Measurements from ENCODE around the gene ABI1.
A peak's percentile ranks its signal among the peaks of the same experiment; 100 is the strongest.

The ABI1 gene

GRCh38 chr10:26860102-26860442 lies 686 bp downstream of the ABI1 start (continued):
- TF ChIP-seq ZXDB (tag by site-specific recombination; IDR thresholded peaks at IDR 0.05): no peak
- no peak for TF ChIP-seq ZNF776 (tag by site-specific recombination; IDR thresholded peaks at IDR 0.05; ENCODE audit: borderline replicate concordance)
- TF ChIP-seq ZFP3 (tag by site-specific recombination; IDR thresholded peaks at IDR 0.05; ENCODE audit: low read depth): no peak
- TF ChIP-seq, protein P1, sequence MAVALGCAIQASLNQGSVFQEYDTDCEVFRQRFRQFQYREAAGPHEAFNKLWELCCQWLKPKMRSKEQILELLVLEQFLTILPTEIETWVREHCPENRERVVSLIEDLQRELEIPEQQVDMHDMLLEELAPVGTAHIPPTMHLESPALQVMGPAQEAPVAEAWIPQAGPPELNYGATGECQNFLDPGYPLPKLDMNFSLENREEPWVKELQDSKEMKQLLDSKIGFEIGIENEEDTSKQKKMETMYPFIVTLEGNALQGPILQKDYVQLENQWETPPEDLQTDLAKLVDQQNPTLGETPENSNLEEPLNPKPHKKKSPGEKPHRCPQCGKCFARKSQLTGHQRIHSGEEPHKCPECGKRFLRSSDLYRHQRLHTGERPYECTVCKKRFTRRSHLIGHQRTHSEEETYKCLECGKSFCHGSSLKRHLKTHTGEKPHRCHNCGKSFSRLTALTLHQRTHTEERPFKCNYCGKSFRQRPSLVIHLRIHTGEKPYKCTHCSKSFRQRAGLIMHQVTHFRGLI (tag by site-specific recombination; IDR thresholded peaks at IDR 0.05): no peak
- TF ChIP-seq, protein P2, sequence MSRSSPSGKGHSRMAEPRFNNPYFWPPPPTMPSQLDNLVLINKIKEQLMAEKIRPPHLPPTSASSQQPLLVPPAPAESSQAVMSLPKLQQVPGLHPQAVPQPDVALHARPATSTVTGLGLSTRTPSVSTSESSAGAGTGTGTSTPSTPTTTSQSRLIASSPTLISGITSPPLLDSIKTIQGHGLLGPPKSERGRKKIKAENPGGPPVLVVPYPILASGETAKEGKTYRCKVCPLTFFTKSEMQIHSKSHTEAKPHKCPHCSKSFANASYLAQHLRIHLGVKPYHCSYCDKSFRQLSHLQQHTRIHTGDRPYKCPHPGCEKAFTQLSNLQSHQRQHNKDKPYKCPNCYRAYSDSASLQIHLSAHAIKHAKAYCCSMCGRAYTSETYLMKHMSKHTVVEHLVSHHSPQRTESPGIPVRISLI (tag by site-specific recombination; IDR thresholded peaks at IDR 0.05): no peak; the same call in 1 of the 2 replicates
- no peak for TF ChIP-seq ZNF624 (tag by site-specific recombination; IDR thresholded peaks at IDR 0.05)
- TF ChIP-seq ZNF530 (tag by site-specific recombination; IDR thresholded peaks at IDR 0.05; ENCODE audit: low read depth): no peak
- TF ChIP-seq OSR2 (tag by site-specific recombination; IDR thresholded peaks at IDR 0.05): no peak
- no peak for TF ChIP-seq ZNF10 (tag by site-specific recombination; IDR thresholded peaks at IDR 0.05)
- TF ChIP-seq GLI4 (tag by site-specific recombination; IDR thresholded peaks at IDR 0.05): no peak
- TF ChIP-seq KLF7 (tag by site-specific recombination; IDR thresholded peaks at IDR 0.05; ENCODE audit: borderline replicate concordance): 0 out of 2 replicates have a peak, but pooled peaks have one; percentile 44
- TF ChIP-seq ZNF785 (tag by site-specific recombination; IDR thresholded peaks at IDR 0.05): no peak
- TF ChIP-seq ZNF2 (tag by site-specific recombination; IDR thresholded peaks at IDR 0.05): no peak
- TF ChIP-seq ZNF184 (tag by site-specific recombination; IDR thresholded peaks at IDR 0.05): no peak
- no peak for TF ChIP-seq ZNF175 (tag by site-specific recombination; IDR thresholded peaks at IDR 0.05)
- TF ChIP-seq ZNF302 (tag by site-specific recombination; IDR thresholded peaks at IDR 0.05; ENCODE audit: low read depth): no peak
- TF ChIP-seq ZNF623 (tag by site-specific recombination; IDR thresholded peaks at IDR 0.05): no peak
- no peak for TF ChIP-seq ZNF324 (tag by site-specific recombination; IDR thresholded peaks at IDR 0.05)
- no peak for TF ChIP-seq ZBTB17 (tag by site-specific recombination; IDR thresholded peaks at IDR 0.05)
- TF ChIP-seq ZNF394 (tag by site-specific recombination; IDR thresholded peaks at IDR 0.05; ENCODE audit: borderline replicate concordance): no peak
- TF ChIP-seq ZNF416 (tag by site-specific recombination; IDR thresholded peaks at IDR 0.05): no peak
- TF ChIP-seq ZNF585B (tag by site-specific recombination; IDR thresholded peaks at IDR 0.05): no peak
- TF ChIP-seq IKZF3 (tag by site-specific recombination; IDR thresholded peaks at IDR 0.05): peak; percentile 72
- no peak for TF ChIP-seq ZNF155 (tag by site-specific recombination; IDR thresholded peaks at IDR 0.05)
- TF ChIP-seq SCRT2 (tag by site-specific recombination; IDR thresholded peaks at IDR 0.05): no peak
- TF ChIP-seq, protein P3, sequence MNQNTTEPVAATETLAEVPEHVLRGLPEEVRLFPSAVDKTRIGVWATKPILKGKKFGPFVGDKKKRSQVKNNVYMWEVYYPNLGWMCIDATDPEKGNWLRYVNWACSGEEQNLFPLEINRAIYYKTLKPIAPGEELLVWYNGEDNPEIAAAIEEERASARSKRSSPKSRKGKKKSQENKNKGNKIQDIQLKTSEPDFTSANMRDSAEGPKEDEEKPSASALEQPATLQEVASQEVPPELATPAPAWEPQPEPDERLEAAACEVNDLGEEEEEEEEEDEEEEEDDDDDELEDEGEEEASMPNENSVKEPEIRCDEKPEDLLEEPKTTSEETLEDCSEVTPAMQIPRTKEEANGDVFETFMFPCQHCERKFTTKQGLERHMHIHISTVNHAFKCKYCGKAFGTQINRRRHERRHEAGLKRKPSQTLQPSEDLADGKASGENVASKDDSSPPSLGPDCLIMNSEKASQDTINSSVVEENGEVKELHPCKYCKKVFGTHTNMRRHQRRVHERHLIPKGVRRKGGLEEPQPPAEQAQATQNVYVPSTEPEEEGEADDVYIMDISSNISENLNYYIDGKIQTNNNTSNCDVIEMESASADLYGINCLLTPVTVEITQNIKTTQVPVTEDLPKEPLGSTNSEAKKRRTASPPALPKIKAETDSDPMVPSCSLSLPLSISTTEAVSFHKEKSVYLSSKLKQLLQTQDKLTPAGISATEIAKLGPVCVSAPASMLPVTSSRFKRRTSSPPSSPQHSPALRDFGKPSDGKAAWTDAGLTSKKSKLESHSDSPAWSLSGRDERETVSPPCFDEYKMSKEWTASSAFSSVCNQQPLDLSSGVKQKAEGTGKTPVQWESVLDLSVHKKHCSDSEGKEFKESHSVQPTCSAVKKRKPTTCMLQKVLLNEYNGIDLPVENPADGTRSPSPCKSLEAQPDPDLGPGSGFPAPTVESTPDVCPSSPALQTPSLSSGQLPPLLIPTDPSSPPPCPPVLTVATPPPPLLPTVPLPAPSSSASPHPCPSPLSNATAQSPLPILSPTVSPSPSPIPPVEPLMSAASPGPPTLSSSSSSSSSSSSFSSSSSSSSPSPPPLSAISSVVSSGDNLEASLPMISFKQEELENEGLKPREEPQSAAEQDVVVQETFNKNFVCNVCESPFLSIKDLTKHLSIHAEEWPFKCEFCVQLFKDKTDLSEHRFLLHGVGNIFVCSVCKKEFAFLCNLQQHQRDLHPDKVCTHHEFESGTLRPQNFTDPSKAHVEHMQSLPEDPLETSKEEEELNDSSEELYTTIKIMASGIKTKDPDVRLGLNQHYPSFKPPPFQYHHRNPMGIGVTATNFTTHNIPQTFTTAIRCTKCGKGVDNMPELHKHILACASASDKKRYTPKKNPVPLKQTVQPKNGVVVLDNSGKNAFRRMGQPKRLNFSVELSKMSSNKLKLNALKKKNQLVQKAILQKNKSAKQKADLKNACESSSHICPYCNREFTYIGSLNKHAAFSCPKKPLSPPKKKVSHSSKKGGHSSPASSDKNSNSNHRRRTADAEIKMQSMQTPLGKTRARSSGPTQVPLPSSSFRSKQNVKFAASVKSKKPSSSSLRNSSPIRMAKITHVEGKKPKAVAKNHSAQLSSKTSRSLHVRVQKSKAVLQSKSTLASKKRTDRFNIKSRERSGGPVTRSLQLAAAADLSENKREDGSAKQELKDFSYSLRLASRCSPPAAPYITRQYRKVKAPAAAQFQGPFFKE (tag by site-specific recombination; IDR thresholded peaks at IDR 0.05; ENCODE audit: borderline replicate concordance): no peak
- TF ChIP-seq, protein P4, sequence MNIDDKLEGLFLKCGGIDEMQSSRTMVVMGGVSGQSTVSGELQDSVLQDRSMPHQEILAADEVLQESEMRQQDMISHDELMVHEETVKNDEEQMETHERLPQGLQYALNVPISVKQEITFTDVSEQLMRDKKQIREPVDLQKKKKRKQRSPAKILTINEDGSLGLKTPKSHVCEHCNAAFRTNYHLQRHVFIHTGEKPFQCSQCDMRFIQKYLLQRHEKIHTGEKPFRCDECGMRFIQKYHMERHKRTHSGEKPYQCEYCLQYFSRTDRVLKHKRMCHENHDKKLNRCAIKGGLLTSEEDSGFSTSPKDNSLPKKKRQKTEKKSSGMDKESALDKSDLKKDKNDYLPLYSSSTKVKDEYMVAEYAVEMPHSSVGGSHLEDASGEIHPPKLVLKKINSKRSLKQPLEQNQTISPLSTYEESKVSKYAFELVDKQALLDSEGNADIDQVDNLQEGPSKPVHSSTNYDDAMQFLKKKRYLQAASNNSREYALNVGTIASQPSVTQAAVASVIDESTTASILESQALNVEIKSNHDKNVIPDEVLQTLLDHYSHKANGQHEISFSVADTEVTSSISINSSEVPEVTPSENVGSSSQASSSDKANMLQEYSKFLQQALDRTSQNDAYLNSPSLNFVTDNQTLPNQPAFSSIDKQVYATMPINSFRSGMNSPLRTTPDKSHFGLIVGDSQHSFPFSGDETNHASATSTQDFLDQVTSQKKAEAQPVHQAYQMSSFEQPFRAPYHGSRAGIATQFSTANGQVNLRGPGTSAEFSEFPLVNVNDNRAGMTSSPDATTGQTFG (tag by site-specific recombination; IDR thresholded peaks at IDR 0.05; ENCODE audit: borderline replicate concordance): no peak
- TF ChIP-seq ZNF202 (tag by site-specific recombination; IDR thresholded peaks at IDR 0.05; ENCODE audit: borderline replicate concordance): peak; percentile 65; the same call in 1 of the 2 replicates
- TF ChIP-seq KLF16 (tag by site-specific recombination; IDR thresholded peaks at IDR 0.05): peak; percentile 59; the same call in 1 of the 2 replicates
- no peak for TF ChIP-seq MEIS1 (CRISPR knock-in tag; IDR thresholded peaks at IDR 0.05; ENCODE audit: borderline replicate concordance)
- TF ChIP-seq ZNF138 (tag by site-specific recombination; IDR thresholded peaks at IDR 0.05; ENCODE audit: borderline replicate concordance): no peak
- no peak for TF ChIP-seq ZNF354C (tag by site-specific recombination; IDR thresholded peaks at IDR 0.05; ENCODE audit: borderline replicate concordance, low read depth)

All from HEK293 (cell line).